GM12878 (cell line): ENCODE measurements around the gene CAMTA2.

Source experiments
- CHD2 ChIP-seq: IDR thresholded peaks from 2 replicates; pipeline ENCODE4 v1.6.1; 2011; ENCODE audit warnings: low read depth, low read length, improper control_type of control experiment, borderline replicate concordance
- CREB1 ChIP-seq: IDR thresholded peaks from 2 replicates; pipeline ENCODE4 v1.6.1; 2012; ENCODE audit warnings: low read depth, mild to moderate bottlenecking, inconsistent platforms
- EP300 ChIP-seq, 2 experiments: fragments of 150-350 bp in 1 of 2; IDR thresholded peaks; 2 replicates each; pipeline ENCODE4 v1.6.1; 2011 to 2012; ENCODE audit warnings: low read depth in 2 of 2, low read length in 2 of 2, borderline replicate concordance in 1 of 2, improper control_type of control experiment in 1 of 2, inconsistent platforms in 1 of 2; ENCODE audit not compliant: control insufficient read depth in 1 of 2
- ETV6 ChIP-seq, 2 experiments: fragments of 450-650 bp in 1 of 2; IDR thresholded peaks in 1 of 2; conservative IDR thresholded peaks in 1 of 2; 2 replicates each; pipeline ENCODE4 v1.6.1; 2014; ENCODE audit warnings: antibody characterized with exemption in 1 of 2, borderline replicate concordance in 1 of 2, low read depth in 1 of 2, mild to moderate bottlenecking in 1 of 2, moderate library complexity in 1 of 2
- MYC ChIP-seq: IDR thresholded peaks from 2 replicates; pipeline ENCODE4 v1.6.1; 2011; ENCODE audit warnings: mild to moderate bottlenecking, low read length, moderate library complexity, inconsistent platforms; ENCODE audit not compliant: insufficient read depth, insufficient replicate concordance, insufficient read length, severe bottlenecking
- NFYB ChIP-seq: IDR thresholded peaks from 2 replicates; pipeline ENCODE4 v1.6.1; 2011; ENCODE audit warnings: low read depth, mild to moderate bottlenecking, low read length, improper control_type of control experiment, moderate library complexity; ENCODE audit not compliant: insufficient read depth
- SMARCA5 ChIP-seq: fragments of 450-650 bp; IDR thresholded peaks from 2 replicates; pipeline ENCODE4 v1.6.1; 2017; ENCODE audit warnings: mild to moderate bottlenecking
- SMC3 ChIP-seq: IDR thresholded peaks from 2 replicates; pipeline ENCODE4 v1.6.1; 2011; ENCODE audit warnings: low read length, improper control_type of control experiment, borderline replicate concordance
- ZBED1 ChIP-seq: IDR thresholded peaks from 2 replicates; pipeline ENCODE4 v1.6.1; 2016; ENCODE audit warnings: borderline replicate concordance
- TF ChIP-seq, protein P1 (sequence below), 3 experiments: IDR thresholded peaks in 2 of 3; conservative IDR thresholded peaks in 1 of 3; 2 replicates each; pipeline ENCODE4 v1.5.1; 2011; ENCODE audit warnings: low read depth in 3 of 3, low read length in 3 of 3, mild to moderate bottlenecking in 3 of 3, control low read depth in 2 of 3, moderate library complexity in 2 of 3, inconsistent platforms in 1 of 3, mixed read lengths in 1 of 3; ENCODE audit not compliant: control insufficient read depth in 2 of 3, insufficient read depth in 1 of 3; ENCODE audit errors: extremely low read depth in 1 of 3
- TF ChIP-seq, protein P2 (sequence below): IDR thresholded peaks from 2 replicates; pipeline ENCODE4 v1.6.1; 2011; ENCODE audit warnings: borderline replicate concordance, low read depth, mild to moderate bottlenecking, moderate library complexity, mixed read lengths, low read length; ENCODE audit not compliant: insufficient read depth; ENCODE audit errors: extremely low read length

DNA sequence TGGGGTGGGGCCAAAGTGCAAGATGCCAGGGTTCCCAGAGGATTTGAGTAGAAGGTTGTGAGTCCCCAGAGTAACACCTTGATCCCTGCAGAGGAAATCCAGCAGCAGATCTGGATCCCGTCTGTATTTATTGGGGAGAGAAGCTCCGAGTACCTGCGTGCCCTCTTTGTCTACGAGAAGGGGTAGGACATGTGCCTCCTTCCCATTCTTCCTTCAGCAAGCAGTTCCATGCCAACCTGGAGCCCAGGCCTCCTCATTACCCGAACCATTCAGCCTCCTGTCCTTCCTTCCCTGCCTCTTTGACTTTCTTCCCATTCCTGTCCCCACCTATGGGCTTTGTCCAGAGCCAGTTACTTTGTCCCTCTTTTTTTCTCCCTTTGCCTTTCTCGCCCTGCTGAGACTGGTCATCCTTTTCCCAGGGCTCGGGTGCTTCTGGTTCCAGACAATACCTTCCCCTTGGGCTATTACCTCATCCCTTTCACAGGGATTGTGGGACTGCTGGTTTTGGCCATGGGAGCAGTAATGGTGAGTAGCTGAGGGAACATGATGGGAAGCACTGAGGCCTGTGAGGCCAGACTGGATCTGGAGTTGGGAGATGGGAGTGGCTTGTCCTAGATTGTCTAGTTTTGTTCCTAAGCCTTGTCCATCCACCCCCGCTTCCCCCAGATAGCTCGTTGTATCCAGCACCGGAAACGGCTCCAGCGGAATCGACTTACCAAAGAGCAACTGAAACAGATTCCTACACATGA is 44.5 kb downstream of the CAMTA2 start:
- no peak for TF ChIP-seq EP300 (IDR thresholded peaks at IDR 0.05; ENCODE audit: borderline replicate concordance in 1 of 2, control insufficient read depth in 1 of 2, low read depth in 2 of 2, low read length in 2 of 2)
- TF ChIP-seq, protein P1, sequence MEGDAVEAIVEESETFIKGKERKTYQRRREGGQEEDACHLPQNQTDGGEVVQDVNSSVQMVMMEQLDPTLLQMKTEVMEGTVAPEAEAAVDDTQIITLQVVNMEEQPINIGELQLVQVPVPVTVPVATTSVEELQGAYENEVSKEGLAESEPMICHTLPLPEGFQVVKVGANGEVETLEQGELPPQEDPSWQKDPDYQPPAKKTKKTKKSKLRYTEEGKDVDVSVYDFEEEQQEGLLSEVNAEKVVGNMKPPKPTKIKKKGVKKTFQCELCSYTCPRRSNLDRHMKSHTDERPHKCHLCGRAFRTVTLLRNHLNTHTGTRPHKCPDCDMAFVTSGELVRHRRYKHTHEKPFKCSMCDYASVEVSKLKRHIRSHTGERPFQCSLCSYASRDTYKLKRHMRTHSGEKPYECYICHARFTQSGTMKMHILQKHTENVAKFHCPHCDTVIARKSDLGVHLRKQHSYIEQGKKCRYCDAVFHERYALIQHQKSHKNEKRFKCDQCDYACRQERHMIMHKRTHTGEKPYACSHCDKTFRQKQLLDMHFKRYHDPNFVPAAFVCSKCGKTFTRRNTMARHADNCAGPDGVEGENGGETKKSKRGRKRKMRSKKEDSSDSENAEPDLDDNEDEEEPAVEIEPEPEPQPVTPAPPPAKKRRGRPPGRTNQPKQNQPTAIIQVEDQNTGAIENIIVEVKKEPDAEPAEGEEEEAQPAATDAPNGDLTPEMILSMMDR (IDR thresholded peaks at IDR 0.05 in 2 of 3, conservative IDR thresholded peaks at IDR 0.05 in 1 of 3; ENCODE audit: control insufficient read depth in 2 of 3, extremely low read depth in 1 of 3, insufficient read depth in 1 of 3, low read depth in 3 of 3, low read length in 3 of 3) = no peak
- TF ChIP-seq CREB1 = no peak
- no peak for TF ChIP-seq ZBED1
- TF ChIP-seq, protein P2, sequence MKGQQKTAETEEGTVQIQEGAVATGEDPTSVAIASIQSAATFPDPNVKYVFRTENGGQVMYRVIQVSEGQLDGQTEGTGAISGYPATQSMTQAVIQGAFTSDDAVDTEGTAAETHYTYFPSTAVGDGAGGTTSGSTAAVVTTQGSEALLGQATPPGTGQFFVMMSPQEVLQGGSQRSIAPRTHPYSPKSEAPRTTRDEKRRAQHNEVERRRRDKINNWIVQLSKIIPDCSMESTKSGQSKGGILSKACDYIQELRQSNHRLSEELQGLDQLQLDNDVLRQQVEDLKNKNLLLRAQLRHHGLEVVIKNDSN = no peak
- TF ChIP-seq NFYB = no peak
- no peak for TF ChIP-seq ETV6 (conservative IDR thresholded peaks at IDR 0.05 in 1 of 2, IDR thresholded peaks at IDR 0.05 in 1 of 2; ENCODE audit: borderline replicate concordance in 1 of 2, low read depth in 1 of 2)
- no peak for TF ChIP-seq CHD2
- no peak for TF ChIP-seq MYC
- no peak for TF ChIP-seq SMC3
- no peak for TF ChIP-seq SMARCA5
